ENCODE results near the gene NAA60.
A peak's percentile ranks its signal among the peaks of the same experiment; 100 is the strongest.
"Not testable (repeated sequence)": the region's sequence is repeated elsewhere in the genome, so short reads cannot be mapped to it uniquely, and the experiment has no call there.

NAA60 gene

DNA sequence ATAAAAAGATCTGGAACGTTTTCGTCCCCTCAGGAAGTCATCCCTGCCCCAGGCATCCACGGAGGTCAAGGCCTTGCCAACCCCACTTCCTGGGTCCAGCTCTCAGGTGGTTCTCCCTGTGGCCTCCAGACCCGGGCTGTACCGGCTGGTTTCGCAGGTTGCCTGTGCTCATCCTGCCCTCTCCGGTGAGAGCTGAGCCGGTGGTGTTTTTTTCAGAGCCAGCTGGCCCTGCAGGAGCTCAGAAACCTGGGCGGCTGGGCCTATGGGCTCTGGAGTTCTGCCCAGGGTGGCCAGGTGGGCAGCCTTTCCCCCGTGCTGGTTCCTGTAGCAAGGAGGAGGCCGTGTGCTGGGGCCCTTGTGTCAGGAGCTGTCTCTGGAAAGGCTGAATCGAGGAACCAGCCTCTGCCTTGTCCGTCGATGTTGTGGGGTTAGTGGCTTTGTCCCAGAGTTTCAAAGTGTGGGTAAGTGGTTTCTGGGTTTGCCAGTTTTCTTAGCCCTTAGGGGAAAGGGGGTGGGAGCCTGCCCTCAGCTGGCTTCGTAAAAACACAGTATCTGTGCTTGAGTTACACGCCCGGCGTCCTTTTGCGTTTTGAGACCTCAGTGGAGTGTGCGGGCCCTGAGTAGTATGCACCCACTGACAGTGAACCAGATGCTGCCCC is 28.2 kb downstream of the NAA60 start:
- CTCF ChIA-PET, result no interaction called here
- POLR2A ChIA-PET, result no interaction called here
- Histone ChIP-seq H3K9me3 (ENCODE audit: control insufficient read depth, insufficient read depth, low read depth, low read length) (no peaks in the 10 kb centered on the region), H3K36me3 (ENCODE audit: control insufficient read depth in 2 of 2, insufficient read depth in 1 of 2, low read length in 2 of 2) (peaks cover under 1 to 11% of the 10 kb centered on the region in 2 experiments; a peak in 2 of 3 replicates), H3K27ac (ENCODE audit: extremely low read depth, low read depth, low read length) (no peak overlapping the region), H3K4me3 (ENCODE audit: low read depth, low read length) (no peak overlapping the region), H3K4me1 (ENCODE audit: control insufficient read depth, insufficient read depth, low read length) (no peaks in the 10 kb centered on the region)
- peak; percentile 64; the same call in 1 of the 2 replicates for TF ChIP-seq ZNF677 (tag by site-specific recombination; IDR thresholded peaks at IDR 0.05)
- TF ChIP-seq ZNF792 (tag by site-specific recombination; IDR thresholded peaks at IDR 0.05), result no peak

DNA sequence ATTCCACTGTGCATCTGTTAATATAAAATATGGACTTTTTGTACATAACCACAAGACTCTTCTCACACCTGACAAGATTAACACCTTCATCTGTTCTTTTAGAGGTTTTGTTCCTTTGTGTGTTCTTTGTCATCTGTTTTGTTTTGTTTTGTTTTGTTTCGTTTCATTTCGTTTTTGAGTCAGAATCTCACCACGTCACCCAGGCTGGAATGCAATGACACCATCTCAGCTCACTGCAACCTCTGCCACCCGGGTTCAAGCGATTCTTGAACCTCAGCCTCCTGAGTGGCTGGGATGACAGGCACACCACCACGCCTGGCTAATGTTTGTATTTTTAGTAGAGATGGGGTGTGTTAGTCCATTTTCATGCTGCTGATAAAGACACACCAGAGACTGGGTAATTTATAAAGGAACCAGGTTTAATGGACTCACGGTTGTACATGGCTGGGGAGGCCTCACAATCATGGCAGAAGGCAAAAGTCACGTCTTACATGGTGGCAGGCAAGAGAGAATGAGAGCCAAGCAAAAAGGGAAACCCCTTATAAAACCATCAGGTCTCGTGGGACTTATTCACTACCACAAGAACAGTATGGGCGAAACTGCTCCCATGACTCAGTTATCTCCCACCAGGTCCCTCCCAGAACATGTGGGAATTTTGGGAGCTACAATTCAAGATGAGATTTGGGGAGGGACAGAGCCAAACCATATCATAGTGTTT is 29.6 kb downstream of the NAA60 start:
- Histone ChIP-seq H3K4me3 (ENCODE audit: low read depth, low read length) (no peak overlapping the region), H3K9me3 (ENCODE audit: control insufficient read depth, insufficient read depth, low read depth, low read length) (no peaks in the 10 kb centered on the region), H3K27ac (ENCODE audit: extremely low read depth, low read depth, low read length) (no peak overlapping the region), H3K4me1 (ENCODE audit: control insufficient read depth, insufficient read depth, low read length) (no peaks in the 10 kb centered on the region), H3K36me3 (ENCODE audit: control insufficient read depth in 2 of 2, insufficient read depth in 1 of 2, low read length in 2 of 2) (peaks cover 4 to 6% of the 10 kb centered on the region in 2 experiments; a peak in 2 of 3 replicates)
- ChIA-PET POLR2A (no interaction called here), CTCF (no interaction called here)
- no peak for TF ChIP-seq TCF7L2 (IDR thresholded peaks at IDR 0.05; ENCODE audit: borderline replicate concordance, low read depth, low read length)

DNA sequence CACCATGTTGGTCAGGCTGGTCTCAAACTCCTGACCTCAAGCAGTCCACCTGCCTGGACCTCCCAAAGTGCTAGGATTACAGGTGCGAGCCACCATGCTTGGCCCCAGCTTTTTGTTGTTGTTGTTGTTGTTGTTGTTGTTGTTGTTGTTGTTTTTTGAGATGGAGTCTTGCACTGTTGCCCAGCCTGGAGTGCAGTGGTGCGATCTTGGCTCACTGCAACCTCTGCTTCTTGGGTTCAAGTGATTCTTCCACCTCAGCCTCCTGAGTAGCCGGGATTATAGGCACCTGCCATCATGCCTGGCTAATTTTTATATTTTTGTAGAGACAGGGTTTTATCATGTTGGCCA is 30.1 kb downstream of the NAA60 start:
- H3K27ac ChIP-seq (ENCODE audit: extremely low read depth, low read depth, low read length); H3K4me3 ChIP-seq (ENCODE audit: low read depth, low read length); POLR2A ChIA-PET; H3K9me3 ChIP-seq (ENCODE audit: control insufficient read depth, insufficient read depth, low read depth, low read length); H3K4me1 ChIP-seq (ENCODE audit: control insufficient read depth, insufficient read depth, low read length); CTCF ChIA-PET: not testable (repeated sequence)
- TF ChIP-seq ZNF121 (tag by site-specific recombination; IDR thresholded peaks at IDR 0.05), result peak; percentile 44; the same call in 1 of the 2 replicates
- TF ChIP-seq, protein P1, sequence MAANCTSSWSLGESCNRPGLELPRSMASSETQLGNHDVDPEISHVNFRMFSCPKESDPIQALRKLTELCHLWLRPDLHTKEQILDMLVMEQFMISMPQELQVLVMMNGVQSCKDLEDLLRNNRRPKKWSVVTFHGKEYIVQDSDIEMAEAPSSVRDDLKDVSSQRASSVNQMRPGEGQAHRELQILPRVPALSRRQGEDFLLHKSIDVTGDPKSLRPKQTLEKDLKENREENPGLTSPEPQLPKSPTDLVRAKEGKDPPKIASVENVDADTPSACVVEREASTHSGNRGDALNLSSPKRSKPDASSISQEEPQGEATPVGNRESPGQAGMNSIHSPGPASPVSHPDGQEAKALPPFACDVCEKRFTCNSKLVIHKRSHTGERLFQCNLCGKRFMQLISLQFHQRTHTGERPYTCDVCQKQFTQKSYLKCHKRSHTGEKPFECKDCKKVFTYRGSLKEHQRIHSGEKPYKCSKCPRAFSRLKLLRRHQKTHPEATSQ (tag by site-specific recombination; IDR thresholded peaks at IDR 0.05), result peak; percentile 72; the same call in 1 of the 2 replicates
- H3K36me3 ChIP-seq (ENCODE audit: control insufficient read depth in 2 of 2, insufficient read depth in 1 of 2, low read length in 2 of 2), result peaks cover 4 to 11% of the 10 kb centered on the region in 2 experiments; a peak in 2 of 3 replicates

DNA sequence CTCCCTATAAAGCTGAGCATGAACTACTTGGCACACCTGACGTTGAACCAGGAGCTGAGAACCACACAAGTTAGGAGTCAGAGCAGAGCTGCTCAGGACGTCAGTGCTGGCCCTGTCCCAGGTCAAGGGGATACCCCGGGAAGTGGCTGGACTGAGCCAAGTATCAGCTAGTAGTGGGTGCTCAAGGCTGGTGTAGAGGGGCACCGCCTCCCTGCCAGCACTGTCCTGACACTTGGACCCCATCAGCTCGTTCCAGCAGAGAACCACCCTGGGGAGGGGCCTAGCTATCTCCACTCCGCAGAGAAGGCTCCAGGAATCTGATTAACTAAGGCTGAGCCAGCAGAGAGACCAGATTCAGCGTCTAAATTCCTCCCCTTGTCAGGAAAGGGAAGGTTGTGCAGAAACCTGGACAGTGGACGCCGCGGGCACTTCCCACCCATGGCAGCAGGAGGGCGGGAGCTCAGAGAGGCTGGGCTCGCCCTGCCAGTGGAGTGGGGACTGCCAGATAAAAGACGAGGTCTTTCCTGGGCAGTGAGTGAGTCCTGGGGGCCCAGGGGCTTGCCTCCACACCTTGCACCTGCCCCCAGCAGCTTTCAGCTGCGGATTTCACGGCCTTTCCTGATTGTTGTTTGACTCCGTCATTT is 30.8 kb downstream of the NAA60 start:
- Histone ChIP-seq H3K27ac (ENCODE audit: extremely low read depth, low read depth, low read length) (no peak overlapping the region), H3K36me3 (ENCODE audit: control insufficient read depth in 2 of 2, insufficient read depth in 1 of 2, low read length in 2 of 2) (peaks cover 4 to 13% of the 10 kb centered on the region in 2 experiments; a peak in 2 of 3 replicates), H3K9me3 (ENCODE audit: control insufficient read depth, insufficient read depth, low read depth, low read length) (no peaks in the 10 kb centered on the region), H3K4me3 (ENCODE audit: low read depth, low read length) (no peak overlapping the region), H3K4me1 (ENCODE audit: control insufficient read depth, insufficient read depth, low read length) (no peaks in the 10 kb centered on the region)
- POLR2A ChIA-PET, result no interaction called here
- TF ChIP-seq, protein P2, sequence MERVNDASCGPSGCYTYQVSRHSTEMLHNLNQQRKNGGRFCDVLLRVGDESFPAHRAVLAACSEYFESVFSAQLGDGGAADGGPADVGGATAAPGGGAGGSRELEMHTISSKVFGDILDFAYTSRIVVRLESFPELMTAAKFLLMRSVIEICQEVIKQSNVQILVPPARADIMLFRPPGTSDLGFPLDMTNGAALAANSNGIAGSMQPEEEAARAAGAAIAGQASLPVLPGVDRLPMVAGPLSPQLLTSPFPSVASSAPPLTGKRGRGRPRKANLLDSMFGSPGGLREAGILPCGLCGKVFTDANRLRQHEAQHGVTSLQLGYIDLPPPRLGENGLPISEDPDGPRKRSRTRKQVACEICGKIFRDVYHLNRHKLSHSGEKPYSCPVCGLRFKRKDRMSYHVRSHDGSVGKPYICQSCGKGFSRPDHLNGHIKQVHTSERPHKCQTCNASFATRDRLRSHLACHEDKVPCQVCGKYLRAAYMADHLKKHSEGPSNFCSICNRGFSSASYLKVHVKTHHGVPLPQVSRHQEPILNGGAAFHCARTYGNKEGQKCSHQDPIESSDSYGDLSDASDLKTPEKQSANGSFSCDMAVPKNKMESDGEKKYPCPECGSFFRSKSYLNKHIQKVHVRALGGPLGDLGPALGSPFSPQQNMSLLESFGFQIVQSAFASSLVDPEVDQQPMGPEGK (tag by site-specific recombination; IDR thresholded peaks at IDR 0.05), result no peak
- no peak for TF ChIP-seq ZNF37A (tag by site-specific recombination; IDR thresholded peaks at IDR 0.05)
- TF ChIP-seq, protein P3, sequence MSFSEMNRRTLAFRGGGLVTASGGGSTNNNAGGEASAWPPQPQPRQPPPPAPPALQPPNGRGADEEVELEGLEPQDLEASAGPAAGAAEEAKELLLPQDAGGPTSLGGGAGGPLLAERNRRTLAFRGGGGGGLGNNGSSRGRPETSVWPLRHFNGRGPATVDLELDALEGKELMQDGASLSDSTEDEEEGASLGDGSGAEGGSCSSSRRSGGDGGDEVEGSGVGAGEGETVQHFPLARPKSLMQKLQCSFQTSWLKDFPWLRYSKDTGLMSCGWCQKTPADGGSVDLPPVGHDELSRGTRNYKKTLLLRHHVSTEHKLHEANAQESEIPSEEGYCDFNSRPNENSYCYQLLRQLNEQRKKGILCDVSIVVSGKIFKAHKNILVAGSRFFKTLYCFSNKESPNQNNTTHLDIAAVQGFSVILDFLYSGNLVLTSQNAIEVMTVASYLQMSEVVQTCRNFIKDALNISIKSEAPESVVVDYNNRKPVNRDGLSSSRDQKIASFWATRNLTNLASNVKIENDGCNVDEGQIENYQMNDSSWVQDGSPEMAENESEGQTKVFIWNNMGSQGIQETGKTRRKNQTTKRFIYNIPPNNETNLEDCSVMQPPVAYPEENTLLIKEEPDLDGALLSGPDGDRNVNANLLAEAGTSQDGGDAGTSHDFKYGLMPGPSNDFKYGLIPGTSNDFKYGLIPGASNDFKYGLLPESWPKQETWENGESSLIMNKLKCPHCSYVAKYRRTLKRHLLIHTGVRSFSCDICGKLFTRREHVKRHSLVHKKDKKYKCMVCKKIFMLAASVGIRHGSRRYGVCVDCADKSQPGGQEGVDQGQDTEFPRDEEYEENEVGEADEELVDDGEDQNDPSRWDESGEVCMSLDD (tag by site-specific recombination; IDR thresholded peaks at IDR 0.05), result no peak
- CTCF ChIA-PET, result interaction anchor here (0.8 kb wide), 1 partner anchor 9 kb away, joined by 4 read pairs; no protein-coding TSS in a partner anchor

Data from HEK293 (cell line).